ENCODE data around the gene P2RY2. TPM values are rescaled to one million over a fixed set of nuclear protein-coding genes. Genes with fewer than 3 reads are reported as not detected.

P2RY2 gene
- total and polyA plus RNA-seq, 9 of the 15 experiments (the other 6 are each of a cell fraction or from before 2014, with no cell fraction given), result not detected

GRCh38 chr11:73189723-73190556 lies 28.1 kb upstream of the P2RY2 start (continued):
- TF ChIP-seq, protein P1, sequence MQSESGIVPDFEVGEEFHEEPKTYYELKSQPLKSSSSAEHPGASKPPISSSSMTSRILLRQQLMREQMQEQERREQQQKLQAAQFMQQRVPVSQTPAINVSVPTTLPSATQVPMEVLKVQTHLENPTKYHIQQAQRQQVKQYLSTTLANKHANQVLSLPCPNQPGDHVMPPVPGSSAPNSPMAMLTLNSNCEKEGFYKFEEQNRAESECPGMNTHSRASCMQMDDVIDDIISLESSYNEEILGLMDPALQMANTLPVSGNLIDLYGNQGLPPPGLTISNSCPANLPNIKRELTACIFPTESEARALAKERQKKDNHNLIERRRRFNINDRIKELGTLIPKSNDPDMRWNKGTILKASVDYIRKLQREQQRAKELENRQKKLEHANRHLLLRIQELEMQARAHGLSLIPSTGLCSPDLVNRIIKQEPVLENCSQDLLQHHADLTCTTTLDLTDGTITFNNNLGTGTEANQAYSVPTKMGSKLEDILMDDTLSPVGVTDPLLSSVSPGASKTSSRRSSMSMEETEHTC (IDR thresholded peaks at IDR 0.05), result no peak
- TF ChIP-seq TSC22D4 (tag; IDR thresholded peaks at IDR 0.05), result no peak
- TF ChIP-seq ZNF449 (CRISPR knock-in tag; IDR thresholded peaks at IDR 0.05), result no peak
- no peak for TF ChIP-seq TCFL5 (CRISPR knock-in tag; conservative IDR thresholded peaks at IDR 0.05)
- TF ChIP-seq ZNF143 (CRISPR knock-in tag; IDR thresholded peaks at IDR 0.05), result no peak
- no peak for TF ChIP-seq POLR3G (IDR thresholded peaks at IDR 0.05; ENCODE audit: extremely low read depth, insufficient read length, insufficient replicate concordance)
- TF ChIP-seq ZNF12 (CRISPR knock-in tag; IDR thresholded peaks at IDR 0.05), result no peak

- ChIA-PET POLR2A (no interaction called here), CTCF (ENCODE audit: low intra/inter-chr PET ratio) (no interaction called here)
- H3K4me3 ChIP-seq, result no peak overlapping the region
- no peaks in the 10 kb centered on the region for H3K9me3 ChIP-seq (replicated peaks; ENCODE audit: control insufficient read depth, insufficient read depth, low read depth, low read length)
- no TSS peak for BruUV-seq (replicated peaks)
- H4K20me1 ChIP-seq (replicated peaks; ENCODE audit: control insufficient read depth, insufficient read depth, low read length), result peaks cover 3% of the 10 kb centered on the region; the same call in 1 of the 2 replicates
- H3K4me2 ChIP-seq (ENCODE audit: insufficient read depth, low read length), result no peak overlapping the region
- no peaks in the 10 kb centered on the region for H3K79me2 ChIP-seq (ENCODE audit: control insufficient read depth, insufficient read depth, low read length)
- peaks cover 0 to 7% of the 10 kb centered on the region in 2 experiments; a peak in 2 of 5 replicates for H3K4me1 ChIP-seq (replicated peaks in 1 of 2; ENCODE audit: control insufficient read depth in 2 of 2, insufficient read depth in 2 of 2, low read length in 2 of 2)
- FAIRE-seq, result no peak
- WGBS (ENCODE audit: insufficient coverage, low coverage, missing lambda C conversion rate), result 4% methylated on average over 3 of the region's 3 CpGs
- no peak overlapping the region for H3K27ac ChIP-seq (ENCODE audit: extremely low read depth, low read depth, low read length)
- ATAC-seq, result no peak
- H3K9me1 ChIP-seq (ENCODE audit: control insufficient read depth, insufficient read depth, low read length), result no peaks in the 10 kb centered on the region
- intact Hi-C loops (cut with micrococcal nuclease), result no loop called here
- no peak overlapping the region for H2AFZ ChIP-seq (ENCODE audit: low read depth, low read length)
- in situ Hi-C loops (cut with MboI), result no loop called here
- peaks cover 24 to 53% of the 10 kb centered on the region in 2 experiments; a peak in 4 of 5 replicates for H3K27me3 ChIP-seq (ENCODE audit: control insufficient read depth in 2 of 2, insufficient read depth in 2 of 2, low read length in 2 of 2)
- DNase-seq (ENCODE audit: extremely low read depth in 1 of 4, low spot score in 3 of 4), result no peak
- H3K36me3 ChIP-seq (ENCODE audit: control insufficient read depth, insufficient read depth, low read length), result no peaks in the 10 kb centered on the region
- no peak overlapping the region for H3K9ac ChIP-seq (ENCODE audit: insufficient read depth in 1 of 2, low read depth in 2 of 2, low read length in 2 of 2)
- TF ChIP-seq, protein P2, sequence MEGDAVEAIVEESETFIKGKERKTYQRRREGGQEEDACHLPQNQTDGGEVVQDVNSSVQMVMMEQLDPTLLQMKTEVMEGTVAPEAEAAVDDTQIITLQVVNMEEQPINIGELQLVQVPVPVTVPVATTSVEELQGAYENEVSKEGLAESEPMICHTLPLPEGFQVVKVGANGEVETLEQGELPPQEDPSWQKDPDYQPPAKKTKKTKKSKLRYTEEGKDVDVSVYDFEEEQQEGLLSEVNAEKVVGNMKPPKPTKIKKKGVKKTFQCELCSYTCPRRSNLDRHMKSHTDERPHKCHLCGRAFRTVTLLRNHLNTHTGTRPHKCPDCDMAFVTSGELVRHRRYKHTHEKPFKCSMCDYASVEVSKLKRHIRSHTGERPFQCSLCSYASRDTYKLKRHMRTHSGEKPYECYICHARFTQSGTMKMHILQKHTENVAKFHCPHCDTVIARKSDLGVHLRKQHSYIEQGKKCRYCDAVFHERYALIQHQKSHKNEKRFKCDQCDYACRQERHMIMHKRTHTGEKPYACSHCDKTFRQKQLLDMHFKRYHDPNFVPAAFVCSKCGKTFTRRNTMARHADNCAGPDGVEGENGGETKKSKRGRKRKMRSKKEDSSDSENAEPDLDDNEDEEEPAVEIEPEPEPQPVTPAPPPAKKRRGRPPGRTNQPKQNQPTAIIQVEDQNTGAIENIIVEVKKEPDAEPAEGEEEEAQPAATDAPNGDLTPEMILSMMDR (IDR thresholded peaks at IDR 0.05 in 2 of 3, conservative IDR thresholded peaks at IDR 0.05 in 1 of 3; ENCODE audit: insufficient read depth in 2 of 3, low read depth in 1 of 3, low read length in 3 of 3), result no peak
- no peak for TF ChIP-seq SETDB1 (IDR thresholded peaks at IDR 0.05; ENCODE audit: low read length)
- TF ChIP-seq, protein P3, sequence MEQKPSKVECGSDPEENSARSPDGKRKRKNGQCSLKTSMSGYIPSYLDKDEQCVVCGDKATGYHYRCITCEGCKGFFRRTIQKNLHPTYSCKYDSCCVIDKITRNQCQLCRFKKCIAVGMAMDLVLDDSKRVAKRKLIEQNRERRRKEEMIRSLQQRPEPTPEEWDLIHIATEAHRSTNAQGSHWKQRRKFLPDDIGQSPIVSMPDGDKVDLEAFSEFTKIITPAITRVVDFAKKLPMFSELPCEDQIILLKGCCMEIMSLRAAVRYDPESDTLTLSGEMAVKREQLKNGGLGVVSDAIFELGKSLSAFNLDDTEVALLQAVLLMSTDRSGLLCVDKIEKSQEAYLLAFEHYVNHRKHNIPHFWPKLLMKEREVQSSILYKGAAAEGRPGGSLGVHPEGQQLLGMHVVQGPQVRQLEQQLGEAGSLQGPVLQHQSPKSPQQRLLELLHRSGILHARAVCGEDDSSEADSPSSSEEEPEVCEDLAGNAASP (IDR thresholded peaks at IDR 0.05), result no peak
- no peak for TF ChIP-seq PATZ1 (CRISPR knock-in tag; IDR thresholded peaks at IDR 0.05; ENCODE audit: borderline replicate concordance)
- no peak for TF ChIP-seq ZNF445 (CRISPR knock-in tag; IDR thresholded peaks at IDR 0.05; ENCODE audit: low read depth)
These were observed 27.6 kb upstream of the P2RY2 start for GRCh38 chr11:73190557-73190885.

All from K562 (cell line).